Activated CD8-positive, alpha-beta T cell treated with anti-CD3 and anti-CD28 coated beads, Interleukin-2, amount 10 ng/mL, durations not matched to agents 7 days and 5 days (primary cell): ENCODE data around the gene FAM83G. TPM values are rescaled to one million over a fixed set of nuclear protein-coding genes. Genes with fewer than 3 reads are reported as not detected.

Source experiments
- ATAC-seq: fragments of 150-1000 bp; cut with Tn5 transposase; one replicate; pipeline ENCODE4 v1.10.0; 2021; ENCODE audit warnings: moderate library complexity
- CTCF ChIA-PET: fragments of 350-600 bp; sonication (Branson Sonifier 250); formaldehyde crosslinking; loops from one replicate; lab custom pipeline; 2021; ENCODE audit warnings: antibody characterized with exemption; lab: Charles Lee
- POLR2A ChIA-PET: fragments of 350-600 bp; sonication (Branson Sonifier 250); formaldehyde crosslinking; loops from one replicate; lab custom pipeline; 2021; ENCODE audit warnings: antibody characterized with exemption; lab: Charles Lee
- DNase-seq: peaks from one replicate; pipeline ENCODE4 v3.0.0-alpha.2; 2020
- H3K27ac Mint-ChIP-seq: one replicate; pipeline ENCODE4 v1.8.0; 2021; ENCODE audit warnings: mild to moderate bottlenecking, mixed read lengths
- H3K27me3 Mint-ChIP-seq: one replicate; pipeline ENCODE4 v1.8.0; 2021; ENCODE audit warnings: low read depth, mixed read lengths
- H3K36me3 Mint-ChIP-seq: one replicate; pipeline ENCODE4 v1.8.0; 2021; ENCODE audit warnings: low read depth, mixed read lengths
- H3K4me1 Mint-ChIP-seq: one replicate; pipeline ENCODE4 v1.8.0; 2021; ENCODE audit warnings: low read depth, mixed read lengths
- H3K4me3 Mint-ChIP-seq: one replicate; pipeline ENCODE4 v1.8.0; 2021; ENCODE audit warnings: mild to moderate bottlenecking, mixed read lengths
- H3K9me3 Mint-ChIP-seq: one replicate; pipeline ENCODE4 v1.8.0; 2022; ENCODE audit warnings: mixed read lengths; ENCODE audit not compliant: insufficient read depth
- total RNA-seq, 2 experiments: library from RNA; stranded (reverse); gene quantifications; one replicate each; pipeline ENCODE4 v1.2.3, GENCODE V29; 2021

FAM83G gene
- total RNA-seq, 2 experiments from 2014 or later, result 4.0 to 4.5 TPM

DNA sequence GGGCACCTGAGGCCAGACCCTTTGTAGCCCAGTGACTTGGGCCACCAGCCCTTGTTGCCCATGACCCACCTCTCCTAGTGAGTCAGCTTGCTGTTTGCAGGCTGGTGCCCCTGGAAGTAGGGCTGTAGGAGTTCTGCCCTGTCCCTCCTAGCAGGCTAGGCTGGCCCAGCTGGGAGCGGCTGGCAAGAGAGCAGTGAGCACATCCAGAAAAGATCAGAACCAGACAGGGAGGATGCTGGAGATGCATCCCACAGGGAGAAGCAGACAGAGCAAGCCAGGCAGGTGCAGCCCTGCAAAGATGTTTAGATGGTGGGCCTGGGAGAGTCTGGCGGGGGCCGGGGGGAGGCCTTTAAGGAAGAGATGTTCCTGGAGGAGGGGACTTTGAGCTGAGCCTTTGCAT lies 50.2 kb downstream of the FAM83G start:
- Mint-ChIP-seq H3K4me3 (no peak overlapping the region), H3K27me3 (peaks cover 2% of the 10 kb centered on the region), H3K4me1 (peaks cover 25% of the 10 kb centered on the region), H3K36me3 (no peaks in the 10 kb centered on the region), H3K27ac (peak overlapping the region; percentile 43), H3K9me3 (no peaks in the 10 kb centered on the region)
- no peak for DNase-seq
- no peak for ATAC-seq
- ChIA-PET POLR2A (interaction anchor here (0.6 to 2.0 kb wide), 2 partner anchors 34 to 53 kb away, joined by 4 to 6 read pairs; no protein-coding TSS in a partner anchor), CTCF (interaction anchor here (0.7 kb wide), 1 partner anchor 11 kb away, joined by 3 read pairs; no protein-coding TSS in a partner anchor)

DNA sequence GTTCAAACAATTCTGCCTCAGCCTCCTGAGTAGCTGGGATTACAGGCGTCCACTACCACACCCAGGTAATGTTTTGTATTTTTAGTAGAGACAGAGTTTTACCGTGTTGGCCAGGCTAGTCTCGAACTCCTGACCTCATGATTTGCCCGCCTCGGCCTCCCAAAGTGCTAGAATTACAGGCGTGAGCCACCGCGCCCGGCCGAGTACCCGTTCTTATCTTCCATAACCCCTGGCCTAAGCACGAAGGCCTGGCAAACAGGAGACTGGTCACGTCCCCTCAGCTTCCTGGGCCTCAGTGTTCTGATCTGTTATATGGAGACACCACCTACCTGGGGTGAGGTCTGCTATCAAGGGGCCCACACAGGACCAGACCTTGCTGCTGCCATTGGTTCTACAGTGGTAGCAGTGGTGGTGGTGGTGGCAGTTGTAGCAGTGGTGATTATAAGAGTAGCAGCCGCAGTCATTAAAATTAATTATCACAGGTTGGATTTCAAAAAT lies 51.3 kb downstream of the FAM83G start:
- Mint-ChIP-seq H3K27me3 (peaks cover 2% of the 10 kb centered on the region), H3K4me1 (peaks cover 25% of the 10 kb centered on the region), H3K27ac (peak overlapping the region; percentile 40), H3K36me3 (no peaks in the 10 kb centered on the region), H3K4me3 (no peak overlapping the region), H3K9me3 (no peaks in the 10 kb centered on the region)
- CTCF ChIA-PET, result no interaction called here
- ATAC-seq (no peak), DNase-seq (no peak)
- POLR2A ChIA-PET, result no interaction called here

DNA sequence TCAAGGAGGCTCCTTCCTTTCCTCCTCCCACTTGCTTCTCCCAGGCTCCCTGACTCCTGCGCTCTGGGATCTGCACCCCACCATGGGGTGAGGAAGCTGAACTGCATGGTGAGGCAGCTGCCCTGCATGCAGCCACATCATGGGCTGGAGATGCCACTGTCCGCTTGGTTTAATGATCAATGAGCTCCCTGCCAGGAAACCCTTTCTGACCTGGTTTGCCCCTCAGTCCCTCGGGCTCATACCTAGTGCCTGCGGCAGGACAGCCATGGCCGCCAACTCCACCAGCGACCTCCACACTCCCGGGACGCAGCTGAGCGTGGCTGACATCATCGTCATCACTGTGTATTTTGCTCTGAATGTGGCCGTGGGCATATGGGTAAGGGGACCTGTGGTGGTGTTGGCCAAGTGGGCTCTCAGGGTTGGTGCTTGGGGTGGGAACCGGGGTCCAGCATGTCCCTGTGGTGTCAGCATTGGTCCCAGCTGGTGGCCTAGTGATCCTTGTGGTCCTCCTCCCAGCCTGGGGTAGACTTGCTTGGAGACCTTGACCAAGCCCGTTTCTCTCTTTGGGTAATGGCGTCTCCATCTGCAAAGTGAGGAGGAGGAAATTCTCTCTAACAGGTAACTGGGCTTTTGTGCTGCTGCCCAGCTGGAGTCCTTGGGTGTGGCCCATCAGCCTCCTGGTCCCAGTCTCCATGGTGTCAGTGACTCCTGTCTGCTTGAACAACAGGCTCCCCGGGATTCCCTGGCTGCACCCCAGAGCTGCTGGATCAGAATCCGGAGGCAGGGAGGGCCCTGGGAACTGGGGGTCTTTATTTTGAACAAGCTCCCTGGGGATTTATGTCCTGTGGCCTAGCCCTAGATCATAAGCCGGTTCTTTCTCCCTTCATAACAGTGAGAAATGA lies 52.4 kb downstream of the FAM83G start, which contains the start of gene SLC5A10:
TSS of gene SLC5A10 (plus strand) at position 225 of the 902 bp plus-strand sequence. CDS start at position 266, 41 bp downstream.
- H3K27ac Mint-ChIP-seq, result no peak within 1 kb of the TSS
- H3K4me1 Mint-ChIP-seq, result peaks cover 25% of the 10 kb centered on the region
- no peaks in the 10 kb centered on the region for H3K9me3 Mint-ChIP-seq
- H3K36me3 Mint-ChIP-seq, result no peaks in the 10 kb centered on the region
- CTCF ChIA-PET, result interaction anchor here (0.8 to 0.9 kb wide), 2 partner anchors 8 to 9 kb away, joined by 4 read pairs; no protein-coding TSS in a partner anchor
- DNase-seq (no peak), ATAC-seq (no peak)
- H3K4me3 Mint-ChIP-seq, result no peak within 1 kb of the TSS
- H3K27me3 Mint-ChIP-seq, result peaks cover 2% of the 10 kb centered on the region
- POLR2A ChIA-PET, result interaction anchor here (1.3 kb wide), 1 partner anchor 9 kb away, joined by 3 read pairs; no protein-coding TSS in a partner anchor

DNA sequence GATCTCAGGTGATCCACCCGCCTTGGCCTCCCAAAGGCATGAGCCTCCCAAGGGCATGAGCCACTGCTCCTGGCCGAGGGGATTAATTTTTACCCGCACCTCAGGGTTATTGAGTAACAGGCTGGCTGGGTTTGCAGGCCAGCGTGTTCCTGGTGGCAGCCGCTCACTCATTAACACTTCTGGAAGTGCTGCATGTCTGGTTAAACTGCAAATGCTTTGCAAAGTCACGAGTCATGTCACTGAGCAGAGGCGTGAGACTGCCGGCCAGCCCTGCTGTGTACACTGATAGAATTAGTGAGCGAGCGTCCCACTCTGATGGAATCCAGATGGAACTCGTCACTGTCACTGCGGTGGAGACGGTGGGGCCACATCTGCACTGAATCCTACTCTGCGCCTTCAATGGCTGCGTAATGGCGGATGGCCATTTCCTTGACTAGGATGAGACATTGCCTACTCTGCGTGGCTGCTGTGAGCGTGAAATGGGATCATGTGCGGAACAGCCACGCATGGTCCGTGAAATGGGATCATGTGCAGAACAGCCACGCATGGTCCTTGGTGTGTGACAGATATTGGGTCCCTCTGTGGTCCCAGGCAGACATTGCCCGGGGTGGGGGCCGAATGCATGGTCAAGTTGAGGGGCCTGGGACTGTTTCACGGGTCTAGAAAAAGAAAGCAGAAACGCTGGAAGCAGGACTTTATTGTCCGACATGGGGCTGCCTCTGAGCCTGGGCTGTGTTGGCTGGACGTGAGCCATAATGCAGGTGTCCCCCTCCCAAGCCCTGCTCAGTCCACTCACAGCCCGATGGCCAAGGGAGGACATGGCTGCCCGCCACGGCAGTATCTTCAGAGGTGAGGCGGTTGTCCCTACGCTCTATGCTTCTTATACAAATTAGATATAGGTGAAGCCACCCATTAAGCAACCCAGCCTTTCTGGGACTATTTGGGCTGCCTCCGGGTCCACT lies 53.3 kb downstream of the FAM83G start:
- no peak for DNase-seq
- no peak overlapping the region for H3K27ac Mint-ChIP-seq

DNA sequence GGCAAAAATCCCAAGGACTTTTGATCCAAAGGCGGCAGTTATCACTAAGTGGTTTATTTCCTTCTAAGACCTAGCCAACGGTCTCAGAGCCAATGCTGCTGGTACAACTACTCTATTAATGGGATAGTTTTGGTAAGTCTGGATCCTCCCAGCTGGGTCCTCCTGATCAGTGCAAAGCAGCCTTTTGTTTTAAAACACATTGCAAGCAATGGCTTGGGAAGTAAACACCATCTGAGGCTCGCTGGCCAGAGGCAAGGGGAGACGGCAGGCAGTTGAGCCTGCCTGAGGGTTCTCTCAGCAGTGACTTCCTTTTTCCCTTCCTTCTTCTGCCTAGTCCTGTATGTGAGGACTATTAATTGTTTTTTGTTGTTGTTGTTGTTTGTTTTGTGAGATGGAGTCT lies 54.2 kb downstream of the FAM83G start:
- Mint-ChIP-seq H3K9me3 (no peaks in the 10 kb centered on the region), H3K4me3 (no peak overlapping the region), H3K4me1 (peaks cover 15% of the 10 kb centered on the region), H3K27me3 (peaks cover 2% of the 10 kb centered on the region), H3K36me3 (no peaks in the 10 kb centered on the region), H3K27ac (no peak overlapping the region)
- ChIA-PET POLR2A (interaction anchor here (0.7 to 1.0 kb wide), 3 partner anchors 9 to 11 kb away, joined by 3 to 4 read pairs (median 3); no protein-coding TSS in a partner anchor), CTCF (interaction anchor here (2.6 kb wide), 1 partner anchor 10 kb away, joined by 20 read pairs; no protein-coding TSS in a partner anchor)
- ATAC-seq (no peak), DNase-seq (no peak)

More for the DNA sequence above, 53.3 kb downstream of the FAM83G start:
- no peak overlapping the region for H3K4me3 Mint-ChIP-seq
- ATAC-seq, result no peak
- no peaks in the 10 kb centered on the region for H3K9me3 Mint-ChIP-seq
- ChIA-PET CTCF (interaction anchor here (0.8 to 0.9 kb wide), 2 partner anchors 9 to 10 kb away, joined by 4 read pairs; no protein-coding TSS in a partner anchor), POLR2A (interaction anchor here (0.7 to 1.3 kb wide), 2 partner anchors 10 to 12 kb away, joined by 3 read pairs; no protein-coding TSS in a partner anchor)
- peaks cover 20% of the 10 kb centered on the region for H3K4me1 Mint-ChIP-seq
- H3K36me3 Mint-ChIP-seq, result no peaks in the 10 kb centered on the region
- H3K27me3 Mint-ChIP-seq, result peaks cover 2% of the 10 kb centered on the region

DNA sequence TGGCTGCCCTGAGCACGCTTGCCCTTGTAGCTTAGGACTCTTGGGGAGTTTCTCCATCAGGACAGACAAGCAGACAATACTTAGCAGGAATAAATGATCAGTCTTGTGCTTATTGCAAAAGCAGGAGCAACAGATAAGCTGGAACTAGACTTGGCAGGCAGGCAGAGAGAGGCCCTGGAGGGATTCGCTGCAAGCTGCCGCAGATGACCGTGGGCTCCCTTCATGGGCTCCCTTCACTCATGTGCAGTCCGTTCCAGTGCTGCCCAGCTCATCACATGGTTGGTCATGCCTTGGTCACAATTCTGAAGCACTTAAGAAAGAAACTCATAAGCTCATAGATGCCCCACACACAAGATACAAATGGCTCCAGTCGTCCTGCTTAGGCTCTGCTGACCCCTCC lies 55.0 kb downstream of the FAM83G start:
- CTCF ChIA-PET, result interaction anchor here (2.6 kb wide), 1 partner anchor 11 kb away, joined by 20 read pairs; no protein-coding TSS in a partner anchor
- H3K27me3 Mint-ChIP-seq, result peaks cover 7% of the 10 kb centered on the region
- peaks cover 8% of the 10 kb centered on the region for H3K4me1 Mint-ChIP-seq
- no peaks in the 10 kb centered on the region for H3K36me3 Mint-ChIP-seq
- H3K4me3 Mint-ChIP-seq, result no peak overlapping the region
- DNase-seq, result no peak
- no peak overlapping the region for H3K27ac Mint-ChIP-seq
- no peak for ATAC-seq
- POLR2A ChIA-PET, result interaction anchor here (0.8 to 1.2 kb wide), 3 partner anchors 8 to 49 kb away, joined by 3 to 4 read pairs (median 4); no protein-coding TSS in a partner anchor
- no peaks in the 10 kb centered on the region for H3K9me3 Mint-ChIP-seq

DNA sequence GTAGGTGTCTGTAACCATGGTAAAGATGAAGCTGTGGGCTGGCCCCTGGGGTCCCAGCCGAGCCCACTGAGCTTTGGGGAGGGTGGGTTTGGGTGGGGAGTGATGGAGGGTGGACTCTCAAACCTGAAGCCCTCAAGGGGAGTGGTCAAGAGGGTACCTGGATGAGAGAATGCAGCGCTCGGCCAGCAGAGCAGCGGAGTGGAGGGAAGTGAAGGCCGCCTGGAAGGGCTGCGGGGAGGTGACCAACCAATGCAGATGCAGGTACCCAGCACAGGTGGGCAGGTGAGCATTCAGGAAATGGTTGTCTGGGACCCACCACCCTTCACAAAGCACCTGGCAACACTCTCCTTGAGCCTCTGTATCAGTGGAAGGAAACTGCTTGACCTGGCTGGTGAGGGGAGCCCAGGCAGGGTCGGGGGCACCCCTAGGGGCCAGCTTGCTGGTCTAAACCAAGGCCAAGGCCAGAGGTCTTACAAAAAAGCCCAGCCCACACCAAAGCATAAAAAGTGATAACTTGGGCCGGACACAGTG lies 56.0 kb downstream of the FAM83G start:
- H3K27me3 Mint-ChIP-seq, result peaks cover 11% of the 10 kb centered on the region
- no peaks in the 10 kb centered on the region for H3K4me1 Mint-ChIP-seq
- H3K9me3 Mint-ChIP-seq, result no peaks in the 10 kb centered on the region
- DNase-seq (no peak), ATAC-seq (no peak)
- no peak overlapping the region for H3K27ac Mint-ChIP-seq
- H3K4me3 Mint-ChIP-seq, result no peak overlapping the region
- POLR2A ChIA-PET, result interaction anchor here (1.2 kb wide), 1 partner anchor 48 kb away, joined by 4 read pairs; no protein-coding TSS in a partner anchor
- no peaks in the 10 kb centered on the region for H3K36me3 Mint-ChIP-seq
- CTCF ChIA-PET, result interaction anchor here (2.6 kb wide), 1 partner anchor 12 kb away, joined by 20 read pairs; no protein-coding TSS in a partner anchor

DNA sequence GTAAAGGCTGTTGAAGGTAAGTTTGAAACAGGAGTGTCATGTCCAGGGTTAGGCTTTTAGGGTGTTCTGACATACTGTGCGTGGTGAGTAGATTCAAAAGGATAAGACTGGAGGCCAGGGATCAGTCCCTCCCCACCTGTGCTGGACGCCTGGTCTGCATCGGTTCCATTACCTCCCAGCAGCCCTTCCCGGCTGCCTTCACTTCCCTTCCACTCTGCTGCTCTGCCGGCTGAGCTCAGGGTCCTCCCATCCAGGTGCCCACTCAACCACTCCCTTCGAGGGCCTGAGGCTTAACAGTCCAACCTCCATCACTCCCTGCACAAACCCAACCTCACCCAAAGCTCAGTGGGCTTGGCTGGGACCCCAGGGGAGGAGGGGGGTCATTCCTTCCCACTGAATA lies 56.7 kb downstream of the FAM83G start:
- H3K9me3 Mint-ChIP-seq, result no peaks in the 10 kb centered on the region
- no peak for ATAC-seq
- no peak for DNase-seq
- ChIA-PET POLR2A (no interaction called here), CTCF (interaction anchor here (2.6 kb wide), 1 partner anchor 13 kb away, joined by 20 read pairs; no protein-coding TSS in a partner anchor)
- H3K36me3 Mint-ChIP-seq, result no peaks in the 10 kb centered on the region
- H3K4me1 Mint-ChIP-seq, result no peaks in the 10 kb centered on the region
- no peak overlapping the region for H3K27ac Mint-ChIP-seq
- no peak overlapping the region for H3K4me3 Mint-ChIP-seq
- H3K27me3 Mint-ChIP-seq, result peaks cover 13% of the 10 kb centered on the region

DNA sequence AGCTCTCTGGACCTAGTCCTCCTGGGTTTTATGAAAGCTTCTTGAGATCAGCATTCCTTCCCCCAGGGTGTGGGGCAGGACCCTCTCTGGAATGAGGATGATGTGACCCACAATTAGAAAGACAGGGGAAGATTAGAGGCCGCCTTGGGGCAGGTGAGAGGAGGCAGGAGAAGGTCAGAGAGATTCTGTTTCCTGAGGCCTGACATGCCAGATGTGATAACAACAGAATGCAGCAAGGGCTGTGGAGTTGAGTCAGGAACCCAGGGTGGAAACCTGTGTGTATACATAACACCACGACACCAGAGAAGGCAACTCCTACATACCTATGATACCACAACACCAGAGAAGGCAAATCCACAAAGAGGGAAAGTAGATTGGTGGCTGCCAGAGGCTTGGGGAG lies 58.0 kb downstream of the FAM83G start:
- H3K4me1 Mint-ChIP-seq, result no peaks in the 10 kb centered on the region
- ChIA-PET CTCF (no interaction called here), POLR2A (no interaction called here)
- no peaks in the 10 kb centered on the region for H3K36me3 Mint-ChIP-seq
- no peak overlapping the region for H3K27ac Mint-ChIP-seq
- no peak for DNase-seq
- peaks cover 13% of the 10 kb centered on the region for H3K27me3 Mint-ChIP-seq
- ATAC-seq, result no peak
- H3K4me3 Mint-ChIP-seq, result no peak overlapping the region
- H3K9me3 Mint-ChIP-seq, result no peaks in the 10 kb centered on the region

DNA sequence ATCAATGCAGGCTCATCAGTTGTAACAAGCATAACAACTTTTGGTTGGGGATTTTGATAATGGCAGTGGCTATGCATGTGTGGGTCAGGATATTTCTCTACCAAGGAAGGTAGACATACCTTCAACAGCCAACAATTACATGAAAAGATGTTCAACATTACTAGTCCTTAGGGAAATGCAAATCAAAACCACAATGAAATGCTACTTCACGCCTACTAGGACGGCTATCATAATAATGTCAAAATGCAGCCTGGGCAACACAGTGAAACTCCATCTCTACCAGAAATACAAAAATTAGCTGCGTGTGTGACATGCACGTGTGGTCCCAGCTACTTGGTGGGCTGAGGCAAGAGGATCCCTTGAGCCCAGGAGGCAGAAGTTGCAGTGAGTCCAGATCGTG lies 59.9 kb downstream of the FAM83G start:
- H3K27me3 Mint-ChIP-seq, result peaks cover 11% of the 10 kb centered on the region
- H3K27ac Mint-ChIP-seq, result no peak overlapping the region
- no peaks in the 10 kb centered on the region for H3K4me1 Mint-ChIP-seq
- no peak for ATAC-seq
- no peaks in the 10 kb centered on the region for H3K36me3 Mint-ChIP-seq
- no peaks in the 10 kb centered on the region for H3K9me3 Mint-ChIP-seq
- CTCF ChIA-PET, result interaction anchor here (1.7 kb wide), 1 partner anchor 16 kb away, joined by 8 read pairs; no protein-coding TSS in a partner anchor
- H3K4me3 Mint-ChIP-seq, result no peak overlapping the region
- no peak for DNase-seq
- POLR2A ChIA-PET, result no interaction called here
